Gastrocnemius medialis (tissue), 4 donors: ENCODE data around the gene PLD3. TPM values are rescaled to one million over a fixed set of nuclear protein-coding genes. Genes with fewer than 3 reads are reported as not detected.

ENCODE experiments used
- ATAC-seq, 2 donors: fragments of 150-250 bp; one replicate each; pipeline ENCODE4 v1.9.1; 2016
- DNase-seq, 2 donors: peaks; one replicate each; pipeline ENCODE4 v3.0.0-alpha.2; 2019
- H3K27ac ChIP-seq, 4 donors: fragments of 200-600 bp; sonication (generic); 1 replicate in 1 of 4; 2 replicates in 3 of 4; pipeline ENCODE4 v1.5.1; 2016 to 2018; ENCODE audit warnings: mild to moderate bottlenecking in 2 of 4, moderate library complexity in 1 of 4
- H3K27me3 ChIP-seq, 3 donors: fragments of 200-600 bp; sonication (generic) in 2 of 3; 1 replicate in 1 of 3; 2 replicates in 2 of 3; pipeline versions ENCODE4 v1.5.1 to v1.6.0; 2016 to 2019; ENCODE audit warnings: mild to moderate bottlenecking in 1 of 3, moderate library complexity in 1 of 3
- H3K36me3 ChIP-seq, 2 donors: fragments of 200-600 bp; sonication (generic) in 1 of 2; one replicate each; pipeline ENCODE4 v1.5.1; 2017 to 2018
- H3K4me1 ChIP-seq, 2 donors: fragments of 200-600 bp; sonication (generic) in 1 of 2; one replicate each; pipeline ENCODE4 v1.5.1; 2016 to 2017; ENCODE audit warnings: mild to moderate bottlenecking in 2 of 2
- H3K4me3 ChIP-seq, 4 donors: fragments of 200-600 bp; sonication (generic) in 3 of 4; 1 replicate in 1 of 4; 2 replicates in 3 of 4; pipeline ENCODE4 v1.5.1; 2016 to 2019; ENCODE audit warnings: mild to moderate bottlenecking in 2 of 4
- H3K9me3 ChIP-seq, 3 donors: fragments of 200-600 bp; sonication (generic) in 2 of 3; 1 replicate in 1 of 3; 2 replicates in 2 of 3; pipeline ENCODE4 v1.5.1; 2016 to 2019
- POLR2A ChIP-seq, 2 donors: fragments of 450-650 bp; IDR thresholded peaks; one replicate each; pipeline ENCODE4 v1.6.1; 2017; ENCODE audit warnings: antibody characterized with exemption in 2 of 2, mild to moderate bottlenecking in 2 of 2, moderate library complexity in 2 of 2
- in situ Hi-C, 4 donors: fragments of 200-750 bp; cut with MboI; loops; one replicate each; pipeline versions ENCODE4 v1.15.0 to v1.8.0; 2017; ENCODE audit warnings: low sequenced_read_pairs in 4 of 4
- intact Hi-C: fragments of 100-400 bp; cut with DNase I; formaldehyde crosslinking; loops from one replicate; pipeline ENCODE4 v1.15.1; 2023; ENCODE audit warnings: low total_unique reads
- total RNA-seq, 4 donors: library from RNA; depleted of rRNA; stranded (reverse); fragments of >200 nt; gene quantifications; one replicate each; pipeline versions ENCODE4 v1.1.0 to v1.2.3, GENCODE V29; 2016
- TF ChIP-seq, protein P1 (sequence below), 5 experiments: fragments of 450-650 bp in 3 of 5; fragments of 200-600 bp in 2 of 5; sonication (generic) in 2 of 5; IDR thresholded peaks in 4 of 5; conservative IDR thresholded peaks in 1 of 5; 1 replicate in 4 of 5; 2 replicates in 1 of 5; pipeline ENCODE4 v1.5.1; 2016 to 2019; ENCODE audit warnings: antibody characterized with exemption in 5 of 5, mild to moderate bottlenecking in 3 of 5, moderate library complexity in 3 of 5

PLD3 gene
- total RNA-seq, 4 donors from 2014 or later = 136 to 198 (median 190) TPM

DNA sequence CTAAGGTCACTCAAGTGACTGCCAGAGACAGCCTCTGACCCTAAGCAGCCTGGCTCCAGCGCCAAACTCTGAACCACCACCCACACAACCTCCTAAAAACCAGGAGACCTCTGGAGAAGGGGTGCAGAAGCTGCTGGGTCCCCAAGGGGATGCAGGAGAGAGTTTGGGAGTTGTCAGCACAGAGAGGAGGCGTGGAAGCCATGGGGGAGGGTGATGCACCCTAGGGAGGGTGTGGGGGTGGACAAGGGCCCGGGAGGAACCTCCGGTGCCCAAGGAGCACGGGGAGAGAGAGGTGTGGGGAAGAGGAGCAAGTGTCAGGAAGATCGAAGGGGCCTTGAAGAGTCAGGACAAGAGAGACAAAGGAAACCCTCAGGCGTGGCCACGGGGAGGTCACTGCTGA lies 43.6 kb downstream of the PLD3 start:
- Histone ChIP-seq H3K27ac (no peak overlapping the region), H3K4me1 (no peaks in the 10 kb centered on the region), H3K9me3 (no peaks in the 10 kb centered on the region), H3K4me3 (no peak overlapping the region), H3K36me3 (no peaks in the 10 kb centered on the region), H3K27me3 (no peaks in the 10 kb centered on the region)
- in situ Hi-C loops (loop anchor here in 1 of 4 donors (25.0 kb wide), 1 partner anchor 1370 kb away; the partner anchor contains the start of gene CEACAM6), intact Hi-C loops (no loop called here)
- no peak for TF ChIP-seq POLR2A (IDR thresholded peaks at IDR 0.05)
- TF ChIP-seq, protein P1, sequence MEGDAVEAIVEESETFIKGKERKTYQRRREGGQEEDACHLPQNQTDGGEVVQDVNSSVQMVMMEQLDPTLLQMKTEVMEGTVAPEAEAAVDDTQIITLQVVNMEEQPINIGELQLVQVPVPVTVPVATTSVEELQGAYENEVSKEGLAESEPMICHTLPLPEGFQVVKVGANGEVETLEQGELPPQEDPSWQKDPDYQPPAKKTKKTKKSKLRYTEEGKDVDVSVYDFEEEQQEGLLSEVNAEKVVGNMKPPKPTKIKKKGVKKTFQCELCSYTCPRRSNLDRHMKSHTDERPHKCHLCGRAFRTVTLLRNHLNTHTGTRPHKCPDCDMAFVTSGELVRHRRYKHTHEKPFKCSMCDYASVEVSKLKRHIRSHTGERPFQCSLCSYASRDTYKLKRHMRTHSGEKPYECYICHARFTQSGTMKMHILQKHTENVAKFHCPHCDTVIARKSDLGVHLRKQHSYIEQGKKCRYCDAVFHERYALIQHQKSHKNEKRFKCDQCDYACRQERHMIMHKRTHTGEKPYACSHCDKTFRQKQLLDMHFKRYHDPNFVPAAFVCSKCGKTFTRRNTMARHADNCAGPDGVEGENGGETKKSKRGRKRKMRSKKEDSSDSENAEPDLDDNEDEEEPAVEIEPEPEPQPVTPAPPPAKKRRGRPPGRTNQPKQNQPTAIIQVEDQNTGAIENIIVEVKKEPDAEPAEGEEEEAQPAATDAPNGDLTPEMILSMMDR (IDR thresholded peaks at IDR 0.05 in 4 of 5, conservative IDR thresholded peaks at IDR 0.05 in 1 of 5) = no peak
- DNase-seq (no peak), ATAC-seq (no peak)

DNA sequence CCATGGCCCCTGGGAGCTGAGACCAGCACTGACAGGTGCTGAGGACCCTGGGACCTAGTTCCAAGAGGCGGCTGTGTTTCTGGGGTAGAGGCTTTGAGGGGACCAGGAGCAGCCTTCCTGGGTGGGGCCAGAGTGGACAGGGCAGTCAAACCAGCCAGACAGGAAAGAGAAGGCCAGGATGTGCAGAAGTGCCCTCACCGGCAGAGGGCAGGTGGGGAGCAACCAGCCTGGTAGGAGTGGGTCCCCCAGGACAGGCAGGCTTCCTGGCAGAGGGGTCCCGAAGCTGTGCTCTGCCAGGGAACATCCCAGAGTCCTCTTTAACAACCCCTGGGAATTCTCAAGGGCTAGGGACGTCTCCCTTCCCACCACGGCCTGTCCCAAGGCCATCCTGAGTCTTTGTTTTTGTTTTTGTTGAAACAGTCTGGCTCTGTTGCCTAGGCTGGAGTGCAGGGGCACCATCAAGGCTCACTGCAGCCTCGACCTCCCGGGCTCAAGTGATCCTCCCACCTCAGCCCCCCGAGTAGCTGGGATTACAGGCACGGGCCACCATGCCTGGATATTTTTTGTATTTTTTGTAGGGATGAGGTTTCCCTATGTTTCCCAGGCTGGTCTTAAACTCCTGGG lies 44.5 kb downstream of the PLD3 start:
- in situ Hi-C loops (loop anchor here in 1 of 4 donors (25.0 kb wide), 1 partner anchor 1369 kb away; the partner anchor contains the start of gene CEACAM6), intact Hi-C loops (no loop called here)
- DNase-seq = no peak
- ATAC-seq = peak in 1 of 2 donors; percentile 75
- H3K36me3 ChIP-seq = no peaks in the 10 kb centered on the region
- no peaks in the 10 kb centered on the region for H3K4me1 ChIP-seq
- H3K9me3 ChIP-seq = no peaks in the 10 kb centered on the region
- H3K27me3 ChIP-seq = no peaks in the 10 kb centered on the region
- no peak overlapping the region for H3K27ac ChIP-seq
- H3K4me3 ChIP-seq = no peak overlapping the region
- TF ChIP-seq POLR2A (IDR thresholded peaks at IDR 0.05) = no peak
- TF ChIP-seq, protein P1 (IDR thresholded peaks at IDR 0.05 in 4 of 5, conservative IDR thresholded peaks at IDR 0.05 in 1 of 5) = peak in 4 of 5 experiments; percentile 44 to 55 (median 47)

DNA sequence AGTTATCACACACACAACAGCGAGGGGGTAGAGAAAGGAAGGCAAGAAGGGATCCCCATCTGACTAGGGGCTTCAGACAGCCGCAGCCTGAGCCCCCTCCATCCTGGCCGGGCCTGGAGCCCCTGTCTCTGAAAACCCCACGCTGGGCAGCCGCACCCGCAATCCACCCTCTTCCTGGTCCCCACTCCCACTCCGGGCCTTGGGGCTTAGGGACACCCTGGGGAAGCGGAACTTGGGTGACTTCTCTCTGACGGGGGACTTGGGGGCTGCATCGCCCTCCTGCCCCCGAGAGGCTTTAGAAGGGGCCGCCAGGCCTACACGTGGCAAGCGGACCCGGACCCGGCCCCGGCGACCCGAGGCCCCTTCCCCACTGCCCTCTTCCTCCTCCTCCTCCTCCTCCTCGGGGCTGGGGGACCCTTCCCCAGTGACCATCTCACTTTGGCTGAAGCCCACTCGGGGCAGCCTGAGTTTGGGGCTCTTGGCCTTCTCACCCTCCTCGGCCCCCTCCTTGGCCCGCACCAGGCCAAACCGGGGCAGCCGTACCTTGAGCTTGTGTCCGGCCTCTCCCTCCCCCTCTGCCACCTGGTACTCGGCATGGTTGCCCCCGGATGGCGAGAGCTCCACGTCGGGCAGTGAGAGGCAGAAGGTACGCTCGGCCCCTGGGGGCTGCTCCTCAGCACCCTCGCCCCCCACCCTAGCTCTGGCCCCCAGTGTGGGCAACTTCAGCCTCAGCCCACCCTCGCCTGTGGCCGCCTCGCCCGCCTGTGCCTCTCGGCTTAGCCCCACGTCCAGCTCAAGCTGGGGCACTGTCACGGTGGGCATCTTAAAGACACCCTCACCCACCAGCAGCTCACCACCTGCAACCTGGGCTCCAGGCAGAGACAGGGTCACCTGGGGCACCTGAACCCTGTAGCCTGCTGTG lies 45.7 kb downstream of the PLD3 start:
- no peak for TF ChIP-seq POLR2A (IDR thresholded peaks at IDR 0.05)
- TF ChIP-seq, protein P1 (IDR thresholded peaks at IDR 0.05 in 4 of 5, conservative IDR thresholded peaks at IDR 0.05 in 1 of 5) = no peak
- intact Hi-C loops (no loop called here), in situ Hi-C loops (loop anchor here in 1 of 4 donors (25.0 kb wide), 1 partner anchor 1368 kb away; the partner anchor contains the start of gene CEACAM6)

DNA sequence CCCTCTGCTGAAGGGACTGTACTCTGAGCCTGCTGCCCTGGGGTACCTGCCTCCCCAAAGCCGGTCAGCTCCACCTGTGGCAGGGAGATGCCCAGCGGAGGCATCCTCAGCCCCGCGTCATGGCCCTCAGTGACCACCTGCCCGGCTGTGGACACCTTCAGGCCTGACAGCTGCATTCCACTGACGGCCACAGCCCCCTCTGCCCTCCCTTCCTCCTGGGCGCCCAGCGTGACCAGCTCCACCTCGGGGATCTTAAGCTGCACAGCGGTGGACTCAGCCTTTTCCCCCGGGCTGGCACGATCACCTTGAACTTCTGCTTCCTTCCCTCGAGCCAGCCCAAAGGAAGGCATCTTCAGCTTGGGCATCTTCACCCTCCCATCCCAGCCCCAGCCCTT lies 46.3 kb downstream of the PLD3 start:
- intact Hi-C loops = no loop called here
- H3K27me3 ChIP-seq = no peaks in the 10 kb centered on the region

More for the DNA sequence above, 45.7 kb downstream of the PLD3 start:
- no peaks in the 10 kb centered on the region for H3K4me1 ChIP-seq
- H3K27ac ChIP-seq = no peak overlapping the region
- no peaks in the 10 kb centered on the region for H3K27me3 ChIP-seq
- no peak overlapping the region for H3K4me3 ChIP-seq
- H3K36me3 ChIP-seq = no peaks in the 10 kb centered on the region
- no peaks in the 10 kb centered on the region for H3K9me3 ChIP-seq
- ATAC-seq = no peak
- no peak for DNase-seq

More for the DNA sequence above, 46.3 kb downstream of the PLD3 start:
- Histone ChIP-seq H3K4me1 (no peaks in the 10 kb centered on the region), H3K9me3 (no peaks in the 10 kb centered on the region), H3K4me3 (no peak overlapping the region), H3K27ac (no peak overlapping the region), H3K36me3 (no peaks in the 10 kb centered on the region)
- TF ChIP-seq, protein P1 (IDR thresholded peaks at IDR 0.05 in 4 of 5, conservative IDR thresholded peaks at IDR 0.05 in 1 of 5) = no peak
- TF ChIP-seq POLR2A (IDR thresholded peaks at IDR 0.05) = no peak
- DNase-seq = no peak
- in situ Hi-C loops = loop anchor here in 1 of 4 donors (25.0 kb wide), 1 partner anchor 1367 kb away; the partner anchor contains the start of gene CEACAM6
- ATAC-seq = no peak
